ENCODE measurements around the gene HESX1.
A peak's percentile ranks its signal among the peaks of the same experiment; 100 is the strongest.

Gene HESX1

DNA sequence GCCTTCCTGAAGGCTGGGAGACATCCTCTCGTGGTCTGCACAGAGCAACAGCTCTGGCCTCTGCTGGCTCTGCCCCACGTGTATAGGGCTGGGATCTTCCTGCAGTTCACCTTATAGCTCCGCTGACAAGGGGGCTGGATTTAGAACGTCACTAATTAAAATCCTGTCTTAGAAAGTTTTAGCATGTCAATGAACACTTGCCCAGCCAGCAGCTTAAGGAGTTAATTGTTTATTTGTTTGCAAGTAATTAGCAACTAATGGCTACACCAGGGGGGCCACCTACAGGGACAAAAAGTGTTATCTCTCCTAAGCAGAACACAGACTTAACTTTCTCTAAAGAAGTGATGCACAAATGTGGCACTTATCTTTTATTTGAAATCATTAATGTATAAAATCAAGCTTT lies at the start of gene HESX1:
TSS of gene HESX1 (minus strand) at position 84 of the 403 bp plus-strand sequence. CDS start at position 24, 60 bp downstream.
- DNase-seq (ENCODE audit: low read depth): no peak

DNA sequence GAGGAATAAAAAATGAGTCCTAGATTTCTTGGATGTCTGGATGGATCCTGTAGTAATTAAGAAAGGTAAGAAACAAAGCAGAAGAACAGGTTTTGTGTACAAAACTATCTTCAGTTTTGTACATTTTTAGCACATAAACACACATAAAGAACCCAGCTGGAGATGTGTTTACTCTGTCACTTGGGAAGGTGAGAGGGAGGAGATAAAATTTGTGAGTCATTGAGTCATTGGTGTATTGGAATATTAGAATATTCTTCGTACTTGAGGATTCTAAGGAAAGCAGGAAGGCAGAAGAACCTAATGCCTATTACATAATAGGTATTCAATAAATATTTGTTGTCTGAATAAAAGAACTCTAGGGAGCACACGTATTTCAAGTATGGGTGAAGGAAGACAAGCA lies 45.2 kb upstream of the HESX1 start:
- no peak for DNase-seq (ENCODE audit: low read depth)

DNA sequence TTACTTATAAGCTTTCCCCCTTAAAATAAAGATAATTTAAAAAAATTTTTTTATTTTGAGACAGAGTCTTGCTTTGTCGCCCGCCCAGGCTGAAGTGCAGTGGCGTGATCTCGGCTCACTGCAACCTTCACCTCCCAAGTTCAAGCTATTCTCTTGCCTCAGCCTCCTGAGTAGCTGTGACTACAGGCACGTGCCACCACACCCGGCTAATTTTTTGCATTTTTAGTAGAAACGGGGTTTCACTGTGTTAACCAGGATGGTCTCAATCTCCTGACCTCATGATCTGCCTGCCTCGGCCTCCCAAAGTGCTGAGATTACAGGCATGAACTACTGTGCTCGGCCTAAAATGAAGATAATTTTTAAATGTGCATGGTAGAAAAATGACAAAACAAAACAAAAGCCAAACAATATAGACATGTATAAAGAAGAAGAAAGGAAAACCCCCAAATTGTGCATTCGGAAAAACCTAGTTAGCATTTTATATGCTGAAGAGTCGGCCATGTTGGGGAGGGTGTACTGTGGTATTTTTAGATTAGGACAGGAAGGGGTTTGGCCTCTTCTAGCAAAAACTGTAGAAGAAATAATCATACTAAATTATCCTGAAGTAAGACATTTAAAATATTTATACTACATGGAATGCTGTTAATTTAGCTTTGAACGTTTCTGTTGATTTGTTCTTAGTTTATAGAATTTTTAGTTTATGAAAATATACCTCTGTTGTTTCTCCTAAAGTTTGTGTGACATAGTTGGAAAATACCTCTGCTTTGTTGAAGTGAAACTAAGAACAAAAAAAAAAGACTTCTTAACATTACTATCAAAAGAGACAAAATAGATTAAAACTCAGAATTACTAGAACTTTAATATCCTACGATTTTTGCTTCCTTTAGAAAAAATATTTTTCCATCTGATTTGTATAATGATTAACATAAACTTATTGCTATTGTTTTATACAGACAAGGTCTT lies 35.1 kb upstream of the HESX1 start:
- DNase-seq (ENCODE audit: low read depth): no peak

DNA sequence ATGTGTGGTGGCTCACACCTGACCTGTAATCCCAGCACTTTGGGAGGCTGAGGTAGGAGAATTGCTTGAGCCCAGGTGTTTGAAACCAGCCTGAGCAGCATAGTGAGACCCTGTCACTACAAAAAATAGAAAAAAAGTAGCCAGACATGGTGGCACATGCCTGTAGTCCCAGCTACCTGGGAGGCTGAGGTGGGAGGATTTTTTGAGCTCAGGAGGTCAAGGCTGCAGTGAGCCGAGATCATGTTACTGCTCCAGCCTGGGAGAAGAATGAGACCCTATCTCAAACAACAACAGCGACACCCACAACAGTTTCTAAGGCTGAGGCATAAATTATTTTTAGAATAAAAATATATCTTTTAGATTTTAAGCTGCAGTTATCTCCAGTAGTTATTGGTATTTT lies 34.0 kb upstream of the HESX1 start:
- DNase-seq (ENCODE audit: low read depth): no peak

DNA sequence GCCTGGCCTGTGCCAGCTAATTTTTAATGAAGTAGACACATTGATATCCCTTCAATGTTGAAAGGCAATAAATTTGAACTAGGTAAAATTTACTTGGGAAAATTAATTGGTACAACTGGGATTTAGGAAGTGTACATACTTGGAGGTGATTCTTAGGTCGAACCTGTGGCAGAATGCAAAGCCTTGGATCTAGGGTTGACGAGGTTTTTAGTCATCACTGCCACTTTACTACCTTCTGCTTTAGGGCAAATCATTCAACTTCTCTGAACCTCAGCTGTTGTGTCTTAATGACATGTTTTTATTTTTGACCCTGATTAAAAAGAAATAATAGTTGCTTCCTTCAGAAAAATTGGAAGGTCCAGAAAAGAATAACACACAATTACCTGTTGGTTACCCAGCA lies 30.2 kb upstream of the HESX1 start:
- no peak for DNase-seq (ENCODE audit: low read depth)

DNA sequence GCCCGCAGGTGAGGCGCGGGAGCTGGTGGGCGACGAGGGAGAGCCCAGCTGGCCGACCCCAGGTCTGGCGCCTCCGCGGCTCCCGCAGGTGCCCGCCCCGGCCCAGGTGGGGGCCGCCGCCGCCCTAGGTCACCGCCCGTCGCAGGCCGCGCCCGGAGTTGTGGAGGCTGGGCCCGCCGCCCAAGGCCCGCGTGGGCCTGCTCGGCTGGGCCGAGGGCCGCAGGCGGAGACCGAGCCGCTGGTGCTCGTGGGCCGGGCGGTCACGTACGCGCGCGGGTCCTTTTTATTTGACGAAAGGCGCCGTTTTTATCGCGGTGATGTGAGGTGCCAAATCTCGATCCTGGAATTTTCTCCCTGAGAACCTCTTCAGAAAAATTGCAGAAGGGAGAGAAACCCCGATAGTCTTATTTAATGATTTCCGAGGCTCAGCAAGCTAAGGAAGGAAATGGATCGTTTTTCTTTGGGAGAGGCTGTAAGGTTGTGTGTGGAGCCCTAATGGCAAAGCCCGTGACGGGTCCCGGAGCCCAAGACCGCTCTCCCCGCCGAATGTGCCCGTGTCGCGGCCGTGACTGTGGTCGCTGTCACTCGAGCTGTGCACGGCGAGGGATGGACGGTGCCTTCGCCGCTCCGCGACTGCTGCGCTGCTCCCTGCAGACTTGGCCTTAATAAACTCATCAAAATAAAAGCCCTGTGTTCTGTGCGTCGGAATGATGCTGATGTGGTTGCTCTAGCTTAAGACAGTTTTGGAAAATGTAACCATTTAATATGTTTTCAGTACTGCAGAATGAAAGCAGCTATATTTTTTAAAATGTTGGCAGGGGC lies 28.4 kb upstream of the HESX1 start:
- DNase-seq (ENCODE audit: low read depth): peak; percentile 18

DNA sequence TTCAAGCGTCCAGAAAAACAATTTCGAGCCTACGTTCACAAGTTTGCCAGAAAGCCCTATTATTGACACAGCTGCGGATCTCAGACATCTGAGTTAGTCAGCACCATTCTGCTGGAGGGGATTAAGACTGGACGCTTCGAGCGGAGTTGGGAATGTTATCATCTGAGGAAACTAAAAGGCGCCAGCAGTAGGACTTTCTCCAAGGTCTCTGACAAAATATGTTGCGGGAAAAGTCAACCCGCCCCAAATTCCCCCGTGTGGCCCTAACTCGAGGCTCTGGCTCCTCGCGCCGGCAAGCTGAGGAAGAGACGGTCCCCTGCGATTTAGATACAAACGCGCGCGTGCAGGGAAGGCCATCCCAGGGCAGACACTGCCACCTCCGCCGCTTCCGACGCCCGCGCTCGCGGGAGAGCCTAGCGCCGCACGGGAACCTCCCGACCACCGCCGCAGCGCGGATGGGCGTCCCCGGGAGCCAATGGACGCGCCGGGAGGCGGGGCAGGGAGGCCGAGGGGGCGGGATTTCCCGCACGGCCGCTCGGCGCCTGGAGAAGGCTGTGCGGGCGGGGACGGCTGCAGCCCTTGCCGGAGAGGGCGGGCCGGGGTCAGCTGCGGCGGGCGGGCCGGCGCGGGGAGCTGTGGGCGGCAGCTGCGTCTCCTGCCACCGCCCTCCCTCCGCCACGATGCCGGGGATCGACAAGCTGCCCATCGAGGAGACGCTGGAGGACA lies 27.6 kb upstream of the HESX1 start, which contains the start of gene APPL1:
TSS of gene APPL1 (plus strand) at position 526 of the 726 bp plus-strand sequence. CDS start at position 681, 155 bp downstream.
- DNase-seq (ENCODE audit: low read depth): peak; percentile 83

DNA sequence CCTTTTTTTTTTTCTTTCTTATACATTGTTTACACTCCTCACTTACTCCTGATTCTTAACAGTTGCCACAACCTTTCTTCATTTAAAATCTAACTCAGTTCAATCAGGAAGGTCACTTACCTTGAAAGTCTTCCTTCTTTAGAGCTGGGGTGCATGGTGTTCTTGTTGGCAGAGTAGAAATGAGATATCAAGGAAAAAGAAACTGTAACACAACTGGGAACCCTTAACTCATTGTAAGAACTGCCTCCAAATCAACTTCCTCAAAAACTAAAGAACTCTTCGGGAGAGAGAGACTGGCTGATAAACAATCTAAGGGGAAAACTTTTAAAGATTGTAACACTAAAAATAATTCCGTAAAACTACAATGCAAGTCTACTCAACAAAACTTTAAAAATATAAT lies 26.4 kb upstream of the HESX1 start:
- no peak for DNase-seq (ENCODE audit: low read depth)

DNA sequence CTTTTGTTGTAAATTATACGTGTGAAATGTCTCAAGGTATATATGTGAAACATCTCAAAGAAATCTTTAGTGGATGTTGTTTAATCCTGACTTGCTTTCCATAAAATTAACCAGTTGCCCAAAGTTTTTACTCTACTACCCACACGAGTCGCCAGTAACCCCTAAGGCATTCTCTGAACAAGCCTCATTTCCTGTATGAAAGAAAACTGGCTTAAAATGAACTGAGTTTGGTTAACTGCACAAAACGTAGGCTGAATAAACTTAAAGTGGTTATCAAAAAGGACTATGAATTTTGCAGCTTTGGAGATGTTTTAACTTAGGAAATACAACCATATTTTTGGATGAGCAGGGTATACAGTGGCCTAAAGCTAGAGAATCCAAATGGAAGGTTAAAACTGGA lies 25.1 kb upstream of the HESX1 start:
- peak; percentile 13 for DNase-seq (ENCODE audit: low read depth)

DNA sequence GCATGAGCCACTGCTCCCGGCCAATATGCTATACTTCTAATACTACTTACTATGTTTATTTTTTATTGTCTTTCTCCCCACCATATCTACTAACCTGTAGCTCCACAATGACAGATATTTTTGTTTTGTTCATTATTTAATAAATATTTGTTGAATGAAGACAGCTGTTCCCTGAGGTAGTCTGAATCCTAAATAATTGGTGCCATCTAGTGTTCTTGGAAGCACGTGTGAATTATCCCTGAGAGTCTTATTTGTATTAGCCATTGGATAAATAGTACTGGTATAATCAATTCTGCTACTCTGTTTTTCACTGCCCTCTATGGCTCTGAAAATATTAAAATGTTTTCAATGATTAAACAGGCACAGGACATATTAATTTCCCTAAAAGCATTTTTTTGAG lies 22.1 kb upstream of the HESX1 start:
- peak; percentile 13 for DNase-seq (ENCODE audit: low read depth)

DNA sequence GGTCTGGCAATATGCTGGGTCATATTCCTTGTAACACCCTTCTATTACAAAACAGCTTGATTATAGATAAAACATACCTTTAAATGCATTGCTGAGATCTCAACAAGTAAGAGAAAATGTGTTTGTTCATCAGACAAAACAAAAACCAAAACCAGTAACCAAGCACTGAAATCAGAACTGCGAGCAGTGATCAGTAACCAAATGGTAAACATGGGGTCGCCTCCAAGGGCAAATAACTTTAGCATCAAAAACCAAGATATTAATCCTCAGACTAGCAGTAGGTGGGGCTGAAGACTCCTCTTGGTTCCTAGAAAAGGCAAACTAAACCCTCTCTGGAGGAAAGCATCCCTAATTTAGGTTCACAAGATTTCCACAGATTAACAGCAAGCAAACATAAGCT lies 6.6 kb upstream of the HESX1 start:
- DNase-seq (ENCODE audit: low read depth): no peak

DNA sequence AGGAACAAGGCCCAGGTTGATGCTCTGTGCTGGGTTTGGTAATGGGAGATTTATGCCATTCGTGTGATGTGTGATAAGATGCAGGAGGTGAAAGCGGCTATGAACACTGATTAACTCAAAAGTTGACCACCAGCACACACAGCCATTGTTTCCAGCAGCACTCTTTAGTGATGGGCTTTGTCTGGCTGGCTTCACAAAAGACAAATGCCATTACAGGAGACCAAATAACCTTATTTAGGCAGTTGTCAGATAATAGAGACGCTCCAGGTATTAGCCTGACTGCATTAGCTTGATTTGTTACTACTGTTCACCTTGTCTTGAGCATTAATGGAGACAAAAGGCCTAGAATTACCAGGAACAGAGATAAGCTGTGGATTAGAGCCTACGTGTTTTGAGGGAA lies 5.1 kb downstream of the HESX1 start:
- DNase-seq (ENCODE audit: low read depth): no peak

DNA sequence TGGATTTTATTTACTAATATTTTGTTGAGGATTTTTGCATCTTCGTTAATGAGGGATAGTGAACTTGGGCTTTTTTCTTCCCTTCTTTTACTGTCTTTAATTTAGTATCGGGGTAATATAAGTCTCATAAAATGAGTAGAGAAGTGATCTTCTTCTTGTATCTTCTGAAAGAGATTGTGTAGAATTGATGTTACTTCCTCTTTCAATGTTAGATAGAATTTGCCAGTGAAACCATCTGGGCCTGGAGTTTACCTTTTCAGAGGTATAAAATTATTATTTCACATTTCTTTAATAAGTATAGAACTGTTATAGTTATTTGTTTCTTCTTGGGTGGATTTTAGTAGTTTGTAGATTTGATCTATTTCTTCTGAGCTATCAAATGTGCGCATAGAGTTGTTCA lies 7.8 kb downstream of the HESX1 start:
- no peak for DNase-seq (ENCODE audit: low read depth)

DNA sequence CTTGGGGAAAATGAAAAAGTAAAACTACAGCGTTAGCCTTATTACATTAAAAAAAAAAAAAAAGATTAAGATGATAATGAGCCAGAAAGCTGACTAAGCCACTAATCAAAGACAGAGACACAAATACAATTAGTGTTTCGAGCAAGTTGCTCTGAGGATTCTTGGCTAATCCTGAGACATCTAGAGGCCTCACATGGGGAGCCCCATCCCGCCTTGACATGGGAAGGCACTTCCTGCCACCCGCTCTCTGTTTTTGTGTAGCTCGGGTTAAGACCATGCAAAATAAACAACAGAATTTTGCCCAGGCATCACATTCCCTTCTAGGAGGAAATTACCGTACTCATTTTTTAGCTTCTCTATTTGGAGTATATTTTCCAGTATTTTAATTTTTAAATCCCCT lies 15.3 kb downstream of the HESX1 start:
- no peak for DNase-seq (ENCODE audit: low read depth)

DNA sequence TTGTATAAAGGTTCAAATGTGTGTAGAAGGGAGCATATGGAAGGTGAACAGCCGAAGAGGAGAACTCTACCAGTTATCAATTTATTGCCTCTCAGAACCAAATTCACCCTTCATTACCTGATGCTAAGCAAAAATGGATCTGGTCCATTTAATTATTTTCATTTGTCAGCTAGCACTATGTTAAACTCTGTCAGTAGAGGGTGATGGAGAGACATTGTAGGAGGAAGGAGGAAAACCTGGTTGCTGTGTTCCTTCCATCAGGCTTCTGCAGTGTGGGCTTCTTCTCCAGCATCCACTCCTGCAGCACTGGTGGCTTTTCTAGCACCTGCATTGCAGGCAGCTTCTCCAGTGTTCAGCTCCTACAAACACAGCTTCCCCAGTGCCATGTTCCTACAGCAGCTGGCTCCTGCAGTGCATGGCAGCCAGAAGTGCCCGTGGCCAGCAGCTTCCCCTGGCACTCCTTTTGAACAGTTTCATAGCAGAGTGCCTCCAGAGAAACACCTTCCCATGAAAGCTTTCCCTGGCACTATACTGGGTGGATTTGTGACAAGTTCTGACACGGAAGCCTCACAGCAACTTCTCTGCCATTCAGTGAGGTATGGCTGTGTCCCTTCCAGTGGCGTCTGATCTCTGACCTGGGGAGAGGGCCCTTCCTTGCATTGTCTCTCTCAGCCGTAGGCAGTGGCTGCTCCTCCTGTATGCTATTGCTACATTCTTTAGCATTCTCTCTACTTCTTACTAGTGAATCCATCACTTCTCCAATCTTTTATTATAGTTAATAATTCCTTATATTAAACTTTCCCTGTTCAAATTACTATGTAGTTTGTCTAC lies 20.0 kb downstream of the HESX1 start:
- DNase-seq (ENCODE audit: low read depth): peak; percentile 20

DNA sequence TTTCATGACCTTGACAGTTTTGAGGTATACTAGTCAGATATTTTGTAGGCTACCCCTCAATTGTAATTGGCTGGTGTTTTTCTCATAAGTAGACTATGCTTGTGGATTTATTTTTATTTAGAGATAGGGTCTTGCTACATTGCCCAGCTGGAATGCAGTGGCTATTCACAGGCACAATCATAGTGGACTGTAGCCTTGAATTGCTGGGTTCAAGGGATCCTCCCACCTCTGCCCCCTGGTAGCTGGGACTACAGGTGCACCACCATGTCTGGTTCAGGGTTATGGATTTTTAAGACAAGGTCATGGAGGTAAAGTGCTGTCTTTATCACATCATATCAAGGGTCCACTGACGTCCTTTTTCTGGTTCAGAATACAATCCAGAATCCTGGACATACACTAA lies 23.7 kb downstream of the HESX1 start:
- no peak for DNase-seq (ENCODE audit: low read depth)

DNA sequence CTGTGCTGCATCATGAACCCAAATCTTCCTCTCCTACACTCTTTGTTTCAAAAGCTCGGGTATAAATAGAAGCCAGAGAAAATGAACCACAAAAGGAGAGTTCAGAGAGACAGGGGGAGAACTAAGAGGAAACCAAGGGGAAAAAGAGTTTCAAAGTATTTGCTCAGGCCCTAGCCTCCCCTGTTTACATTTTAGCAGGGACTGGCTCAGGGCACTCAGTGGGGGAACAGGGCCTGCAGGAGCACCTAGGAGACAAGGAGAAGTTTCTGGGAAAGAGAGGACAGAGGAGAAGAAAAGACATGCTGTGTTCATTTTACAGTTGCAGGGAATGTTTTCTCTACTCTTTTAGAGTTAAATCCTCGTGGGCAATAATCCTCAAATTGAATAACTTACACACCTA lies 26.1 kb downstream of the HESX1 start:
- DNase-seq (ENCODE audit: low read depth): no peak

DNA sequence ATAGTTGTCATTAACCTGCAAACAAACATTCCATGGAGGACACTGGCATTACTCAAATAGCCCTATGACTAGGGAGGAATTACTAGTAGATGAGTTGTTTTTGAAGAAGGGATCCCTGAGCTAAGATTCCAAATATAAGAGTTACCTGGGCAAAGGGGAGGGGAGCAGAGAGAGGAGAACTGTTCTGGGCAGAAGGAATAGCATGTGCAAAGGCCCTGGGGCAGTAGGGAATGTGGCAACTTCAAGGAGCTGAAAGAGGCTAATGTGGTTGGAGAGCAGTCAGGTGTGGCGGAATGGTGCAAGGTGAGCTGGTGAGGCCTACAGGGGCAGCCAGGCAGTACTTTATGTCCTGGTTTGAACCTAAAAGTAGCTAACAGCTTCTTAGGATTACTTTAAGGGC lies 28.8 kb downstream of the HESX1 start:
- DNase-seq (ENCODE audit: low read depth): no peak

DNA sequence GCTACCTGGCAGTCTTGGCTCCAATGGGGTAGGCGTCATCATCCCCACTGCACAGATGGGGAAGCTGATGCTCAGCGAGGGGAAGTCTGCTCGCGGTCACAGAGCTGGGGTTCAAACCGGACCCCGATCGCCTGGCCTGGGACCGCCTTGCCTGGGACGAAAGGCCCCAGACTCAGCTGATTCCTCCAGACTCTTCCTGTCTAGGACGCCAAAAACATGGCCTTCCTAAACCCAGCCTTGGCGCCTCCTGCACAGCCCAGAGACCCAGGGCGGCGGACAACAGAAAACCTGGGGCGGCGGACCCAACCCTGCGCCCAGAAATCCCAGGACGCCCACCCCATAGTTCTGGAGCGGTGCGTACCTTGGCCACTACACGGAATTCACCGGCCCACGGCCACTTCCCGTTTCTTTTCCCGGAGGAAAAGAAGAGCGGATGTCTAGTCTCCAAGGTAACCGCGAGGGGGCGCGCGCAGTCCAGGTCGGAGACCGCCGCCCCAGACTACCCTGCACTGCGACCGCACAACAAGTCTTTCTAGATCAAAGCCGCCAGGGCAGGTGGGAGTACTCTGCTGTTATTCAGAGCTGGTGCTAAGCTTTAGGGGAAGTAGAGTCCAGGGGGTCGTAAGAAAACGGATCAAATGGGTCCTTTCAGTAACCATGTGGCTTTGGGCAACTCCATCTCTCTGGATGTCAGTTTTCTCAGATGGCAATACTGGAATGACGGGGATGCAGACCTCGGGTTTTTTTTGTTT lies 29.7 kb downstream of the HESX1 start:
- no peak for DNase-seq (ENCODE audit: low read depth)

DNA sequence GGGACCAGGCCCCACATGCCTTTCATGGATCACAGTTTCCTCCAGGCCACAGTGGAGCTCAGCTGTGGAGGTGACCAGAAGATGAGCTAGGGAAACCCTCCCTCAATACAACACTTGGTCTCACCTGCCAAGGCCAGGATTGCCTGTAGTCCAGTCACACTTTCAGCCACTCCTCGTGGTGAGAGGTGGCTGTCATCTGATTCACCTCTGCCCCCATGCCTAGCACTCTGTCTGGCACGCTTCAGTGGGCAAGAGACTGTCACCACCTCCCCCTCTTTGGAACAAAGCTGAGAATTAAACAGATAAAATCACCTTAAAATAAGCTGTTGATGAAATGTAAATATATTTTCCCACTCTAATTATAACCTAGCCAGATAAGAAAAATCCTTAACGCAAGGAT lies 30.7 kb downstream of the HESX1 start:
- no peak for DNase-seq (ENCODE audit: low read depth)

DNA sequence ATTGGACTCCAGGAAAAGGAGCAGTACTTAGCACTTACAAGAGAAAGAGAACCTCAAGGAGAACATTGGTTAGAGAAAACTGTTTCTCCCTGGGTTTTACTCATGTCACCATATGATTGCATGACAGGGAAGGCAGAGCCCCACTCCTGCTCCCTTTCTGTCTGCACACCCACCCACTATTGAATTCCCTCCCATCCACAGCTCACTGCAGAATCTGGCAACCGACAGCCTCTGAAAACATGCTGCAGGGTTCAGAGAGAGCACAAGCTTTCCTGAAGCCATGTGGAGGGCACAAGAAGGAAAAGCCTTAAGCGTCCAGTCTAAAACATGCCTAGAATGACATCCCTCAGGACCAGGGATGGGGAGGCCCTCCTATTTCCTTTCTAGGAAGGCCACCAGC lies 31.6 kb downstream of the HESX1 start:
- DNase-seq (ENCODE audit: low read depth): no peak
